Thymus (tissue), 11 donors: ENCODE measurements around the gene RPS29. TPM values are rescaled to one million over a fixed set of nuclear protein-coding genes. Genes with fewer than 3 reads are reported as not detected.

ENCODE experiments used
- DNase-seq, 9 donors: peaks; one replicate each; pipeline ENCODE4 v3.0.0-alpha.2; 2013; ENCODE audit warnings: low spot score in 9 of 9, low read depth in 6 of 9, missing footprints in 1 of 9
- H3K27ac ChIP-seq, 2 donors: one replicate each; pipeline ENCODE4 v1.5.1; 2013; ENCODE audit warnings: control low read depth in 1 of 2, low read depth in 1 of 2, low read length in 1 of 2, mild to moderate bottlenecking in 1 of 2, moderate library complexity in 1 of 2
- H3K27me3 ChIP-seq, 2 donors: one replicate each; pipeline ENCODE4 v1.5.1; 2013; ENCODE audit warnings: low read length in 1 of 2; ENCODE audit not compliant: control insufficient read depth in 2 of 2, insufficient read depth in 1 of 2
- H3K36me3 ChIP-seq, 2 donors: one replicate each; pipeline ENCODE4 v1.5.1; 2013; ENCODE audit warnings: low read length in 1 of 2, mild to moderate bottlenecking in 1 of 2, moderate library complexity in 1 of 2; ENCODE audit not compliant: control insufficient read depth in 2 of 2, insufficient read depth in 2 of 2
- H3K4me1 ChIP-seq, 2 donors: one replicate each; pipeline ENCODE4 v1.5.1; 2013; ENCODE audit warnings: low read length in 2 of 2; ENCODE audit not compliant: control insufficient read depth in 2 of 2, insufficient read depth in 2 of 2
- H3K4me3 ChIP-seq, 2 donors: one replicate each; pipeline ENCODE4 v1.5.1; 2013; ENCODE audit warnings: low read length in 2 of 2, control low read depth in 1 of 2, mild to moderate bottlenecking in 1 of 2
- H3K9me3 ChIP-seq, 2 donors: one replicate each; pipeline ENCODE4 v1.5.1; 2013; ENCODE audit warnings: low read length in 1 of 2, mild to moderate bottlenecking in 1 of 2; ENCODE audit not compliant: control insufficient read depth in 2 of 2, insufficient read depth in 1 of 2
- WGBS: extraction: QIAGEN DNeasy Blood & Tissue Kit; methylation state at CpG from one replicate; pipeline ENCODE4 v1.1.7; 2013; 5-methylcytosine and 5-hydroxymethylcytosine counted together
- polyA plus RNA-seq: library from polyadenylated mRNA; stranded (reverse); fragments of 200-250 nt; gene quantifications from one replicate; pipeline ENCODE4 v1.2.3, GENCODE V29; 2013
- total RNA-seq: library from RNA; stranded (reverse); fragments of 120-200 nt; gene quantifications from one replicate; pipeline ENCODE4 v1.2.4, GENCODE V29; 2013
- donor health status: healthy.

Gene RPS29
- total and polyA plus RNA-seq, 2 donors: 5,388 to 6,328 TPM

DNA sequence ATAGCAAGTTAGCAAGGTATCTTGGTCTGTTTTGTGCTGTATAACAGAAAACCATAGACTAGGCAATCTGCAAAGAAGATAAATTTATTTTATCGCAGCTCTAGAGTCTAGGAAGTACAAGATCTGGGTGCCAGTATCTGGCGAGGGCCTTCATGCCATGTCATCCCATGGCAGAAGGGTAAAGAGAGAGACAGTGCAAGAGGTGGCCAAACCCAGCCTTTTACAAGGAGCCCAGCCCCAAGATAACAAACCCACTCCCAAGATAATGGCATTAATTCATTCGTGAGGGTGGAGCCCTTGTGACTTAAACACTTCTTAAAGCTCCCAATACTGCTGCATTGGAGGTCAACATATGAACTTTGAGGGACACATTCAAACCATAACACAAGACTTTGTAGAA lies 16.9 kb downstream of the RPS29 start:
- DNase-seq: no peak
- no peaks in the 10 kb centered on the region for H3K27me3 ChIP-seq
- H3K27ac ChIP-seq: no peak overlapping the region
- H3K9me3 ChIP-seq: peaks cover 1 to 2% of the 10 kb centered on the region in 2 donors
- no peaks in the 10 kb centered on the region for H3K4me1 ChIP-seq
- peaks cover 0 to under 1% of the 10 kb centered on the region in 2 donors for H3K36me3 ChIP-seq
- 96% methylated on average over 3 of the region's 3 CpGs for WGBS
- no peak overlapping the region for H3K4me3 ChIP-seq

- 97% methylated on average over 12 of the region's 12 CpGs for WGBS
- no peak overlapping the region for H3K4me3 ChIP-seq
Observed at GRCh38 chr14:49566714-49567113, 19.5 kb downstream of the RPS29 start.

DNA sequence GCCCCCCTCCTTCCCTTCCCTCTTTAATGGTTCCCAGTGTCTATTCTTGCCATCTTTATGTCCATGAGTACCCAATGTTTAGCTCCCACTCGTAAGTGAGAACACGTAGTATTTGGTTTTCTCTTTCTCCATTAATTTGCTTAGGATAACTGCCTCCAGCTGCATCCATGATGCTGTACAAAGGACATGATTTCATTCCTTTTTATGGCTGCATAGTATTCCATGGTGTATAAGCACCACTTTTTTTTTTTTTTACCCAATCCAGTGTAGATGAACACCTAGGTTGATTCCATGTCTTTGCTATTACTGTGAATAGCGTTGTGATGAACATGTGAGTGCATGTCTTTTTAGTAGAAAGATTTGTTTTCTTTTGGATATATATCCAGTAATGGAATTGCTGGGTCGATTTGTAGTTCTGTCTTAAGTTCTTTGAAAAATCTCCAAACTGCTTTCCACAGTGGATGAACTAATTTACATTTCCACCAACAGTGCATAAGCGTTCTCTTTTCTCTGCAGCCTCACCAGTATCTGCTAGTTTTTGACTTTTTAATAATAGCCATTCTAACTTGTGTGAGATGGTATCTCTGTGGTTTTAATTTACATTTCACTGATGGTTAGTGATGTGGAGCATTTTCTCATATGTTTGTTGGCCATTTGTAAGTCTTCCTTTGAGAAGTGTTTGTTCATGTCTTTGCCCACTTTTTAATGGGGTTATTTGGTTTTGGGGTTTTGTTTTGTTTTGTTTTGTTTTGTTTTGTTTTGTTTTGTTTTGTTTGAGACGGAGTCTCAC lies 26.0 kb downstream of the RPS29 start:
- Histone ChIP-seq H3K9me3 (no peaks in the 10 kb centered on the region), H3K36me3 (no peaks in the 10 kb centered on the region), H3K27ac (no peak overlapping the region), H3K4me1 (no peaks in the 10 kb centered on the region), H3K4me3 (no peak overlapping the region), H3K27me3 (no peaks in the 10 kb centered on the region)
- no peak for DNase-seq
- 94% methylated on average over 6 of the region's 6 CpGs for WGBS

More at GRCh38 chr14:49566714-49567113, 19.5 kb downstream of the RPS29 start:
- no peak for DNase-seq
- Histone ChIP-seq H3K27me3 (no peaks in the 10 kb centered on the region), H3K9me3 (peaks cover 1 to 2% of the 10 kb centered on the region in 2 donors), H3K4me1 (no peaks in the 10 kb centered on the region), H3K36me3 (no peaks in the 10 kb centered on the region), H3K27ac (no peak overlapping the region)

DNA sequence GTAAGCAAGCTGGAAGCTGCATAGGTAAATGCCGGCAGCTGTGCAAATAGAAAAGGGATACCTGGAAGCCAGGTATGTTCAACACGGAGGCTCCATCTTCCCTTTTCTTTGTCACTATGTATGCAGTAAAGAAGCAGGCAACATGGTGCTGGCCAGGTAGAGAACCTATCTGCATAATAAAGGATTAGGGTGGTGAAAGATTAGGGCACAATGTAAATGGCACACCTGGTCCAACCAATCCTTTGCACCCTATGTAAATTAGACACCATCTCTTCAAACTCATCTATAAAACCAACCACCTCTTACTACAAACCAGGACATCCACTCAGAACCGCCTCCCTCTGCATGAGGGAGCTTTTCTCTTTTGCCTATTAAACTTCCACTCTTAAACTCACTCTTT lies 32.3 kb downstream of the RPS29 start:
- Histone ChIP-seq H3K9me3 (no peaks in the 10 kb centered on the region), H3K27ac (no peak overlapping the region), H3K4me1 (no peaks in the 10 kb centered on the region), H3K4me3 (no peak overlapping the region), H3K36me3 (no peaks in the 10 kb centered on the region), H3K27me3 (no peaks in the 10 kb centered on the region)
- 65% methylated on average over 3 of the region's 3 CpGs for WGBS
- DNase-seq: no peak

DNA sequence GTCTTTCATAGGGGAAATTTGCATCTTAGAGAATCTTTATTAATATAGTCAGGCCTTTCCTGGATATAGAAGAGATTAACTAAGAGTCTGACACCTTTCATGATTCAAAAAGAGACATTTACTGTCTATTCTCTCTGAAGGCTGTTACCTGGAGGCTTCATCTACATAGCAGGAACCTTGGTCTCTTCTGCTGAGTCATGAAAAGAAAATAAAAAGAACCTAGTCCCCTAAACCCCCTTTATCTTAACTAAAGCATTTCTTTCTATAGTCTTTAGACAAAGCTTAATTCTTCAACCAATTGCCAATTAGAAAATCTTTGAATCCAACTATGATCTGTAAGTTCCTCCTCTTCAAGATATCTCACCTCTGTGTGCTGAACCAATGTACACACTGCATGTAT lies 33.1 kb downstream of the RPS29 start:
- Histone ChIP-seq H3K27me3 (no peaks in the 10 kb centered on the region), H3K9me3 (no peaks in the 10 kb centered on the region)

DNA sequence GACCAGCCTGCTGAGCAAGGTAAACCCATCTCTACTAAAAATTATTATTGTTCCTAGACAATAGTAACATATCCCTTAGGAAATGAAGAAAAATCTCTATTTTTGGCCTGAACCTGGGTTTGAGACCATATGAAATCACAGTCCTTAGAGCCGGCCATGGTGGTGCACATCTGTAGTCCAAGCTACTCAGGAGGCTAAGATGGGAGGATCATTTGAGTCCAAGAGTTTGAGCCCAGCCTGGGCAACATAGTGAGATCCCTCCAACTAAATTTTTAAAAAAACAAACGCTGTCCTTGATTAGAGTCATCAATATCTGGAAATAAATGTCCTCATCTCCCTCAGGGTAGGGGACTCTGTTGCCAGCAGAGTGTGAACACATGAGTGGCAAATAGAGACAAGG lies 34.6 kb downstream of the RPS29 start:
- Histone ChIP-seq H3K4me3 (no peak overlapping the region), H3K4me1 (no peaks in the 10 kb centered on the region), H3K36me3 (no peaks in the 10 kb centered on the region), H3K27ac (no peak overlapping the region), H3K9me3 (no peaks in the 10 kb centered on the region), H3K27me3 (no peaks in the 10 kb centered on the region)
- WGBS: 95% methylated on average over 2 of the region's 2 CpGs
- no peak for DNase-seq

More for the DNA sequence above, 33.1 kb downstream of the RPS29 start:
- DNase-seq: no peak
- H3K36me3 ChIP-seq: no peaks in the 10 kb centered on the region
- H3K4me1 ChIP-seq: no peaks in the 10 kb centered on the region
- H3K27ac ChIP-seq: no peak overlapping the region
- no peak overlapping the region for H3K4me3 ChIP-seq

- no peak for DNase-seq
- 86% methylated on average over 5 of the region's 5 CpGs for WGBS
- Histone ChIP-seq H3K36me3 (no peaks in the 10 kb centered on the region), H3K4me1 (no peaks in the 10 kb centered on the region), H3K27me3 (no peaks in the 10 kb centered on the region), H3K27ac (no peak overlapping the region), H3K9me3 (no peaks in the 10 kb centered on the region), H3K4me3 (no peak overlapping the region)
Observed at GRCh38 chr14:49550286-49551184, 35.6 kb downstream of the RPS29 start.

DNA sequence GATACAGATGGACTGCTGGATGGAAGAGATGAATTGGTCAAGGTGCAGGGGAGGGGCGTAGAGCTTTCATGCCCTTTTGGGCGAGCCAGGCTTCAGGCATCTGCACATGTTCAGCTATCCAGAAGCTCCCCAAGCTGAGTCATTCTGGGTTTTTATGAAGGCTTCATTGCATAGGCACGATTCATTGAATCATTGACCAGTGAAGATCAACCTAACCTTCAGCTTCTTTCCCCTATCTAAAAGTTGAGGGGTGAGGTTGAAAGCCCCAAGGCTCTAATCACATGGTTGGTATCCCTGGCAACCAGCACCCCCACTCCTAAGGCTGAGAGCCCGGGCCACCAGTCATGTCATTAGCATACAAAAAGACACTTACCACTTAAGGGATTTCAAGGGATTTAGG lies 36.3 kb downstream of the RPS29 start:
- no peak overlapping the region for H3K4me3 ChIP-seq
- DNase-seq: no peak
- H3K4me1 ChIP-seq: no peaks in the 10 kb centered on the region
- H3K36me3 ChIP-seq: no peaks in the 10 kb centered on the region
- no peaks in the 10 kb centered on the region for H3K27me3 ChIP-seq
- no peak overlapping the region for H3K27ac ChIP-seq
- no peaks in the 10 kb centered on the region for H3K9me3 ChIP-seq
- WGBS: 89% methylated on average over 4 of the region's 4 CpGs

DNA sequence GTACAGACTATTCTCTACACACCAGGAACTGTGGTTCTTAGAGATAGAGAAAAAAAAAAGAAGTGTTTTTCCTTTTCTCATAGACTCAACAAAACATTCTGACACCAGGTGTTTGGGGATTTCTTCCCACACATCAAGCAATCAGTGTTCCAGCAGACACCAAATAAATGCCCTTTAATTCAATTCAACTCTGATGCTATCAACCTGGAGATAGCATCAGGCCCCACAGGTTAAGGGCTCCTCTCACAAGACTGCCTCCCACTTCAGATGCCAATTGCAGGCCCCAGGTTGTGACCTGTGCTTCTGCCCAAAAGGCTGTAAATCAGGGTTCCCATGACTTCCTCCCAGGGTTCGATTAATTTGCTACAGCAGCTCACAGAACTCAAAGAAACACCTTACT lies 36.7 kb downstream of the RPS29 start:
- WGBS: 28% methylated on average over 1 of the region's 1 CpG
- H3K27ac ChIP-seq: no peak overlapping the region

More for the DNA sequence above, 36.7 kb downstream of the RPS29 start:
- H3K27me3 ChIP-seq: no peaks in the 10 kb centered on the region
- H3K4me3 ChIP-seq: no peak overlapping the region
- DNase-seq: no peak
- H3K36me3 ChIP-seq: no peaks in the 10 kb centered on the region
- H3K4me1 ChIP-seq: no peaks in the 10 kb centered on the region
- H3K9me3 ChIP-seq: no peaks in the 10 kb centered on the region
